ENCODE measurements around the gene NINJ2.

Gene NINJ2

DNA sequence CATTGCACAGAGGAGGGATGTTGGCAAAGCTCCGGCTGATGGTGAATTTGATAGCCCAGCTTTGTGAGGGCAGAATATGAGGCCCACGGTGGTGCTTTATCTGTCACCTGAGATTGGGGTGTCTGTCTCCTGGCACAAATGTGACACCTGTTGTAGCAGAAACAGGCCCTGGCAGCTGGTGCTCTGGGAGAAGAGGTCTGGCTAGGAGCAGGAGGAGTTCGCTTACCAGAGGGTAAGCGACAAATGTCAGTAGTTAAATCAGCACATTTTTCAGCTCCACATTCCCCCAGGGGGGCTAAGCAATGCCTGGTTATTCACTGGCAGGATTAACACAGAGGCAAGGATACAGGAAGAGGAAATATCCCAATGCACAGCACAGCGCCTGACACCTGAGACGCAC lies 132.4 kb downstream of the NINJ2 start:
- CTCF ChIA-PET: interaction anchor here (1.0 to 2.5 kb wide), 2 partner anchors 10 to 77 kb away, joined by 5 to 11 read pairs; no protein-coding TSS in a partner anchor
- POLR2A ChIA-PET: no interaction called here
- DNase-seq (ENCODE audit: extremely low spot score): no peak
- TF ChIP-seq, protein P1, sequence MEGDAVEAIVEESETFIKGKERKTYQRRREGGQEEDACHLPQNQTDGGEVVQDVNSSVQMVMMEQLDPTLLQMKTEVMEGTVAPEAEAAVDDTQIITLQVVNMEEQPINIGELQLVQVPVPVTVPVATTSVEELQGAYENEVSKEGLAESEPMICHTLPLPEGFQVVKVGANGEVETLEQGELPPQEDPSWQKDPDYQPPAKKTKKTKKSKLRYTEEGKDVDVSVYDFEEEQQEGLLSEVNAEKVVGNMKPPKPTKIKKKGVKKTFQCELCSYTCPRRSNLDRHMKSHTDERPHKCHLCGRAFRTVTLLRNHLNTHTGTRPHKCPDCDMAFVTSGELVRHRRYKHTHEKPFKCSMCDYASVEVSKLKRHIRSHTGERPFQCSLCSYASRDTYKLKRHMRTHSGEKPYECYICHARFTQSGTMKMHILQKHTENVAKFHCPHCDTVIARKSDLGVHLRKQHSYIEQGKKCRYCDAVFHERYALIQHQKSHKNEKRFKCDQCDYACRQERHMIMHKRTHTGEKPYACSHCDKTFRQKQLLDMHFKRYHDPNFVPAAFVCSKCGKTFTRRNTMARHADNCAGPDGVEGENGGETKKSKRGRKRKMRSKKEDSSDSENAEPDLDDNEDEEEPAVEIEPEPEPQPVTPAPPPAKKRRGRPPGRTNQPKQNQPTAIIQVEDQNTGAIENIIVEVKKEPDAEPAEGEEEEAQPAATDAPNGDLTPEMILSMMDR (IDR thresholded peaks at IDR 0.05; ENCODE audit: control extremely low read depth, extremely low read depth, low read depth, missing control alignments): no peak

DNA sequence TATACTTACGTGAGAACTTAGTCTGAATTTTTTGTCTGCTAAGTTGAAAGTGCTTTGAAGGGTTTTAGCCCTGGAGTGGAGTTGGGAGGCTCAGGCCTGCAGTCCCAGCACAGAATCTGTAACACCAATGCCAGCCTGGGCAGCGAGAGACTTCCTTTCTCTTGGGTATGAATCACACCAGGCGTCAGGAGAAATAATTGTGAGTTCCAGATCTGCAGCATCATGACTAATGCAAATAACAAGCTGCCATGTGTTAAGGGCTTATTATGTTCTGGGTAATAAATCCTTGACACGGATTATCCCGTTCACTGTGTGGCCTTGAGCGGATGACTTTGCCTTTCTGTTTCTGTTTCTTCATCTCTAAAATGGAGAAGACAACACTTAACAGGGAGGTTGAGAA lies 132.9 kb downstream of the NINJ2 start:
- CTCF ChIA-PET: interaction anchor here (1.0 to 2.5 kb wide), 2 partner anchors 9 to 77 kb away, joined by 5 to 11 read pairs; no protein-coding TSS in a partner anchor
- TF ChIP-seq, protein P1 (IDR thresholded peaks at IDR 0.05; ENCODE audit: control extremely low read depth, extremely low read depth, low read depth, missing control alignments): no peak
- POLR2A ChIA-PET: no interaction called here
- no peak for DNase-seq (ENCODE audit: extremely low spot score)

DNA sequence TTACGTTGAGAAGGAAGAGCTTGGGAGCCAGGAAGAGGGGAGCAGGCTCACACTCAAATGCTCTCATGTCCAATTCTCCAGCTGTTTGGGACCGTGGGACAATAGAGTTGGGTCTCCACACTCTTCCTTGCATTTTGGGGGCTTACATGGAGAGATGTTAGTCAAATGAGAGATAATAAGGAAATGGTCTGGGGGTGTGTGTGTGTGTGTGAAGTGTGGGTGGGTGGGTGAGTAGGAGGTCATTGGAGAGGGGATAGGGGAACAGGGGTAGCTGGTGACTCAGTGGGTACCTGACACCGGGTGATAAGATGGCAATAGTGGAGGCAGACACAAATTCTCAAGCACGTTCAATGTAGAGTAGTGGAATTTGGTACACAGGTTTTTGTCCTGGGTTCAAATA lies 135.5 kb downstream of the NINJ2 start:
- DNase-seq (ENCODE audit: extremely low spot score): no peak
- ChIA-PET POLR2A (no interaction called here), CTCF (interaction anchor here (1.0 to 1.6 kb wide), 3 partner anchors 9 to 422 kb away, joined by 3 to 4 read pairs (median 4); partner anchors contain the start of gene RAD52)
- TF ChIP-seq, protein P1 (IDR thresholded peaks at IDR 0.05; ENCODE audit: control extremely low read depth, extremely low read depth, low read depth, missing control alignments): no peak

DNA sequence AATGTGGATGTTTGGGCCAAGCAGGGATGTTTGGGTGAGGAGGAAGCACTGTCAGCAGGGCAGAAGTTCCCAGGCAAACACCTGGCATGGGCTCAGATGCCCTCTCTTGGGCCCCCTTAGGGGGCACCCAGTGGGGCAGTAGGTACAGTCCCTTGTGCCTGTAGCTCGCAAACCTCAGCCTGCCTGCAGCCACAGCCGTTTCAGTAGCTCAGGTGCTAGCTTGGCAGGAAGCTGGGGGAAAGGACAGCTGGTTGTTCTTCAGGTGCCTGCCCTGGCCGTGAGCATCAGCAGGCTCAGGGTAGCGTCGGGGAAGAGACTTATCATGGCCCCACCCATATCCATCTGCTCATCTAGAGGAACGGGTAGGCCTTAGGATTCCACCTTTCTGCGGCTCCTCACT lies 136.0 kb downstream of the NINJ2 start:
- TF ChIP-seq, protein P1 (IDR thresholded peaks at IDR 0.05; ENCODE audit: control extremely low read depth, extremely low read depth, low read depth, missing control alignments): no peak
- ChIA-PET CTCF (interaction anchor here (1.0 to 1.6 kb wide), 2 partner anchors 9 to 423 kb away, joined by 3 to 4 read pairs; partner anchors contain the start of gene RAD52), POLR2A (no interaction called here)
- no peak for DNase-seq (ENCODE audit: extremely low spot score)

DNA sequence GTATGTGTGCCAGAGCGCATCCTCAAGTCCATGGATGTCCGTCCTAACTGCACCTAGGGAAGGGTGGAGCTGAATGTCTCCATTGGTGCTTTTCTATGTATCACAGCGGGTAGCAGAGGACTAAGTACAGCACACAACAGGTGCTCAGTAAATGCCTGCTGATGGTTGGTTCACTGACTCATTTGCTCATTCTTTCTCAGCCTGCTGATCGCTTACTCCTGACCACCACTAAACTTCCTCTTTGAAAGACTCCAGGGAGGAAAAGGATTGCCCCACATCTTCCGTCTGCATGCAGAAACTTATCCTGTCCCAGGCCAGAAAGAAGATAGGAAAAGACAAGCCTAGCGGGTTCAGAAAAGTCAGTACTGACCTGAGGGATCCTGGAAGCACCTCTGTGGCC lies 137.2 kb downstream of the NINJ2 start:
- no peak for DNase-seq (ENCODE audit: extremely low spot score)
- ChIA-PET POLR2A (no interaction called here), CTCF (no interaction called here)
- TF ChIP-seq, protein P1 (IDR thresholded peaks at IDR 0.05; ENCODE audit: control extremely low read depth, extremely low read depth, low read depth, missing control alignments): no peak

DNA sequence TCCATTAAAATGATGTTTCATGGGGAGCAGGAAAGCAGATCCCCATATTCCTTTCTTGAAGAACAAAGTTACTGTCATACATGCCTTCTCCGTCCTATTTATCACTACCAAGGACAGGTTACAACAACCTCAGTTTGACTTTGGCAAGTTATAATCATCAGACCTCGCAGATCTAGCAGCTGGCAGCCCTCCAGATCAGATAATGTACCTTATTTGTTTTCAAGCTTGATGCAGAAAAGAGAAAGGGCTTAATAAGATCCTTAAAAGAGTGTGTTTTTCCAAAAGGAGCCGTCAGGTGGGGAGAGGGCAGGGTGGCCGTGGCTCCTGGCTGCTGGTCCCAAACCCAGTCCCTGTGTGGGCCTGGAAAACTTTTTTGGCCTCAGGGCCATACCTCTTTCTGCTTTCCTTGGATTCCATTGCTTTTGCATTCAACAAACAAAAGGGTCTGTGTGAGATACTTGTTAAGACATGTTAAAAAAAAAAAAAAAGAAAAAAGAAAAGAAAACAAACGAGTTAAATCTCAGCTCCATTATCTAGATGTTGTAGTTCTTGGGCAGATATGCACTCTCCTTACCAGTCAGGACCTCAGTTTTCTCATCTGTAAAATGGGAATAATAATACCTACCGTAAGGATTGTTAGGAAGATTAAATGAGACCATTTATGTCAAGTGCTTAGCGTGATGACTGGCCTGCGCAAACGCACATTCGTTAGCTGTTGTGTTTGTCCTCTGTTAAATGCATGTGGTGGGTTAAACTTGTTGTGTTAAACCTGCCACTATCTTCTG lies 138.9 kb downstream of the NINJ2 start:
- TF ChIP-seq, protein P1 (IDR thresholded peaks at IDR 0.05; ENCODE audit: control extremely low read depth, extremely low read depth, low read depth, missing control alignments): no peak
- ChIA-PET CTCF (interaction anchor here (1.7 kb wide), 1 partner anchor 72 kb away, joined by 4 read pairs; no protein-coding TSS in a partner anchor), POLR2A (interaction anchor here (0.6 kb wide), 1 partner anchor 11 kb away, joined by 3 read pairs; no protein-coding TSS in a partner anchor)
- no peak for DNase-seq (ENCODE audit: extremely low spot score)
